Fibroblast of skin of right biceps (primary cell): ENCODE data around the gene CDK17.
A peak's percentile ranks its signal among the peaks of the same experiment; 100 is the strongest.
"Not testable (repeated sequence)": the region's sequence is repeated elsewhere in the genome, so short reads cannot be mapped to it uniquely, and the experiment has no call there.

Experiments
- DNase-seq: peaks from one replicate; pipeline ENCODE4 v3.0.0-alpha.2; 2013

Gene CDK17

GRCh38 chr12:96399919-96400630, at the start of gene CDK17:
Gene CDK17, minus strand, starts transcription at chr12:96400439. Its CDS starts 65,603 bp downstream, at chr12:96334836.
- peak; percentile 90 for DNase-seq

GRCh38 chr12:96448300-96448699, 48.1 kb upstream of the CDK17 start:
- DNase-seq: peak; percentile 60

GRCh38 chr12:96447256-96447655, 47.0 kb upstream of the CDK17 start:
- DNase-seq: no peak

- peak; percentile 94 for DNase-seq
These were observed 45.7 kb upstream of the CDK17 start for GRCh38 chr12:96445691-96446583.

- no peak for DNase-seq
These were observed 44.2 kb upstream of the CDK17 start for GRCh38 chr12:96444399-96444798.

GRCh38 chr12:96442906-96443305, 42.7 kb upstream of the CDK17 start:
- DNase-seq: no peak

- DNase-seq: no peak
These were observed 41.6 kb upstream of the CDK17 start for GRCh38 chr12:96441816-96442215.

- no peak for DNase-seq
These were observed 38.1 kb upstream of the CDK17 start for GRCh38 chr12:96438330-96438729.

GRCh38 chr12:96437171-96437445, 36.9 kb upstream of the CDK17 start:
- DNase-seq: no peak

GRCh38 chr12:96436366-96437170, 36.3 kb upstream of the CDK17 start:
- no peak for DNase-seq

- DNase-seq: peak; percentile 93
These were observed 33.9 kb upstream of the CDK17 start for GRCh38 chr12:96434107-96434506.

GRCh38 chr12:96432496-96433321, 32.5 kb upstream of the CDK17 start:
- DNase-seq: not testable (repeated sequence)

- no peak for DNase-seq
These were observed 30.8 kb upstream of the CDK17 start for GRCh38 chr12:96431067-96431466.

- peak; percentile 100 for DNase-seq
These were observed 27.1 kb upstream of the CDK17 start for GRCh38 chr12:96427269-96427729.

- peak; percentile 53 for DNase-seq
These were observed 25.7 kb upstream of the CDK17 start for GRCh38 chr12:96425951-96426350.

- peak; percentile 98 for DNase-seq
These were observed 25.1 kb upstream of the CDK17 start for GRCh38 chr12:96425321-96425720.

- DNase-seq: peak; percentile 58
These were observed 24.4 kb upstream of the CDK17 start for GRCh38 chr12:96424601-96425000.

- DNase-seq: peak; percentile 81
These were observed 22.0 kb upstream of the CDK17 start for GRCh38 chr12:96422192-96422591.

- no peak for DNase-seq
These were observed 20.8 kb upstream of the CDK17 start for GRCh38 chr12:96421014-96421413.

- DNase-seq: peak; percentile 64
These were observed 20.1 kb upstream of the CDK17 start for GRCh38 chr12:96420277-96420835.

- DNase-seq: no peak
These were observed 19.5 kb upstream of the CDK17 start for GRCh38 chr12:96419576-96420276.
